Tibial artery (tissue), 4 donors: Measurements from ENCODE around the gene SNX10.

Experiments used
- DNase-seq, 2 donors: peaks; one replicate each; pipeline ENCODE4 v3.0.0-alpha.2; 2019
- H3K27ac ChIP-seq, 2 donors: fragments of 200-600 bp; sonication (generic) in 1 of 2; 1 replicate in 1 of 2; 2 replicates in 1 of 2; pipeline ENCODE4 v1.5.1; 2018 to 2019; ENCODE audit warnings: mild to moderate bottlenecking in 1 of 2
- H3K27me3 ChIP-seq, 2 donors: fragments of 200-600 bp; sonication (generic) in 1 of 2; one replicate each; pipeline versions ENCODE4 v1.5.1 to v1.6.0; 2016 to 2019
- H3K36me3 ChIP-seq, 3 donors: fragments of 200-600 bp; sonication (generic) in 2 of 3; one replicate each; pipeline ENCODE4 v1.5.1; 2016 to 2019; ENCODE audit warnings: mild to moderate bottlenecking in 2 of 3
- H3K4me1 ChIP-seq, 4 donors: fragments of 200-600 bp; sonication (generic) in 2 of 4; 1 replicate in 3 of 4; 2 replicates in 1 of 4; pipeline ENCODE4 v1.5.1; 2016 to 2019
- H3K4me3 ChIP-seq, 2 donors: fragments of 200-600 bp; sonication (generic) in 1 of 2; 1 replicate in 1 of 2; 2 replicates in 1 of 2; pipeline ENCODE4 v1.5.1; 2018 to 2019; ENCODE audit warnings: mild to moderate bottlenecking in 2 of 2
- H3K9me3 ChIP-seq, 3 donors: fragments of 200-600 bp; sonication (generic) in 1 of 3; one replicate each; pipeline ENCODE4 v1.5.1; 2016 to 2019
- intact Hi-C: fragments of 100-400 bp; cut with DNase I; formaldehyde crosslinking; loops from one replicate; pipeline ENCODE4 v1.15.0; 2023; ENCODE audit warnings: low total_unique reads
- TF ChIP-seq, protein P1 (sequence below), 2 experiments: fragments of 200-600 bp in 1 of 2; fragments of 450-650 bp in 1 of 2; IDR thresholded peaks; one replicate each; pipeline ENCODE4 v1.5.1; 2017 to 2019; ENCODE audit warnings: antibody characterized with exemption in 2 of 2, mild to moderate bottlenecking in 1 of 2, moderate library complexity in 1 of 2

Gene SNX10

DNA sequence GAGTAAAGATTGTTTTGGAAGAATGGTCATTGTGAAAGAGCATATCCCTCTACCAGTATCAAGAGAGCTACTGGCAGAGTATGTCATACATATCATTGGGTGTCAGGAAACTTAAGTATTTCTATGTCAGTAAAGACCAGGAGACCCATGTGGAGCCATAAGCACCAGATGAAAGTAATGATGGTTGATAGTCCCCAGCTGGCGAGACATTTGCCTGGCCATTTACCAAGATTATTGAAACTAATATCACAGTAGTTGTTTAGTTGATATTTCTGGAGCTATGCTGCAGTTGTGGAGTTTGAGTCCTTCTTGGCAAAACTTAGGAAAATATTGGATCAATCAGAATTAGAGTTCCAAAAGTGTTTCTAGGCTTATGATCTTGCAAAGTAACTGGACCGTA is 114.8 kb downstream of the SNX10 start:
- TF ChIP-seq, protein P1, sequence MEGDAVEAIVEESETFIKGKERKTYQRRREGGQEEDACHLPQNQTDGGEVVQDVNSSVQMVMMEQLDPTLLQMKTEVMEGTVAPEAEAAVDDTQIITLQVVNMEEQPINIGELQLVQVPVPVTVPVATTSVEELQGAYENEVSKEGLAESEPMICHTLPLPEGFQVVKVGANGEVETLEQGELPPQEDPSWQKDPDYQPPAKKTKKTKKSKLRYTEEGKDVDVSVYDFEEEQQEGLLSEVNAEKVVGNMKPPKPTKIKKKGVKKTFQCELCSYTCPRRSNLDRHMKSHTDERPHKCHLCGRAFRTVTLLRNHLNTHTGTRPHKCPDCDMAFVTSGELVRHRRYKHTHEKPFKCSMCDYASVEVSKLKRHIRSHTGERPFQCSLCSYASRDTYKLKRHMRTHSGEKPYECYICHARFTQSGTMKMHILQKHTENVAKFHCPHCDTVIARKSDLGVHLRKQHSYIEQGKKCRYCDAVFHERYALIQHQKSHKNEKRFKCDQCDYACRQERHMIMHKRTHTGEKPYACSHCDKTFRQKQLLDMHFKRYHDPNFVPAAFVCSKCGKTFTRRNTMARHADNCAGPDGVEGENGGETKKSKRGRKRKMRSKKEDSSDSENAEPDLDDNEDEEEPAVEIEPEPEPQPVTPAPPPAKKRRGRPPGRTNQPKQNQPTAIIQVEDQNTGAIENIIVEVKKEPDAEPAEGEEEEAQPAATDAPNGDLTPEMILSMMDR (IDR thresholded peaks at IDR 0.05): no peak
- Histone ChIP-seq H3K27ac (no peak overlapping the region), H3K27me3 (no peaks in the 10 kb centered on the region), H3K9me3 (no peaks in the 10 kb centered on the region), H3K36me3 (no peaks in the 10 kb centered on the region), H3K4me3 (no peak overlapping the region), H3K4me1 (no peaks in the 10 kb centered on the region)
- DNase-seq: no peak
- intact Hi-C loops: no loop called here

DNA sequence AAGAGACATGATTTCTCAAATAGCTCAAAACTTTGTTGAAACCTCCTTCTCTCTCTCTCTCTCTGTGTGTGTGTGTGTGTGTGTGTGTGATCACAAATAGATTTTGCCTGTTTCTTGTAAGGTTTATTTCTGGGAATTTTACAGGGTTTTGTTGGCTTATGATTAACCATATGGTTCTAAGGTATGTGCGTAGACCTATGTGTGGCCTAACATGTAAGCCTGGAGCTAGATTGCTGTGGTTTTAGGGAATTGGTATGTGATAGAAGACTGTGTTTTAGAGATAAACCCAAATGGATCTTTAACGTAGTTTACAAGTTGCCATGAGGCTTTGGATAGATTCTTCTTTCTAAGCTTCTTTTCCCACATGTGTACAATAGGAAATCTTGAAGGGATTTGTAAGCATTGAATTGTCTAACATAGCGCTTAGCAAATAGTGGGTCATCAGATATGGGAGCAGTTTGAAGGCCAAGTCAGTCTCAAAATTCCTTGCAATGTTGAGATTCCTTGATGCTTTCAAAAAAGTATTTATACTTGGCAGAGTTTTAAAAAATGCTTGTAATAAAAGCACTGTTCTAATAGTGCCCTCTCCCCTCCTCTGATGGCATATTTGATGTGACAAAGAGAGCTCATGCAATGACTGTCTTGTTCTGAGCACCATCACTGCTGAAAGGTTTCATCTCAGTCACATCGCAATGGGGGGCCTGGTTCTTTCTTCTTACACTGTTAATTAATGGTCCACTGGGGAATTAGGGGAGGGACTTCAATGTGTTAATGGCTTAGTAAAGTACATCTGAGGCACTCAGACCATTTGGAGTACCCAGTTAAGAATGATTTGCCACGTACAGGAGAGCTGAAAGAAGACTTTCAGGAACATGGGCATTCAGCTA is 118.2 kb downstream of the SNX10 start:
- intact Hi-C loops: no loop called here
- no peaks in the 10 kb centered on the region for H3K36me3 ChIP-seq
- TF ChIP-seq, protein P1 (IDR thresholded peaks at IDR 0.05): no peak
- no peaks in the 10 kb centered on the region for H3K27me3 ChIP-seq
- no peak overlapping the region for H3K4me3 ChIP-seq
- H3K27ac ChIP-seq: no peak overlapping the region
- H3K4me1 ChIP-seq: no peaks in the 10 kb centered on the region
- no peak for DNase-seq
- no peaks in the 10 kb centered on the region for H3K9me3 ChIP-seq

DNA sequence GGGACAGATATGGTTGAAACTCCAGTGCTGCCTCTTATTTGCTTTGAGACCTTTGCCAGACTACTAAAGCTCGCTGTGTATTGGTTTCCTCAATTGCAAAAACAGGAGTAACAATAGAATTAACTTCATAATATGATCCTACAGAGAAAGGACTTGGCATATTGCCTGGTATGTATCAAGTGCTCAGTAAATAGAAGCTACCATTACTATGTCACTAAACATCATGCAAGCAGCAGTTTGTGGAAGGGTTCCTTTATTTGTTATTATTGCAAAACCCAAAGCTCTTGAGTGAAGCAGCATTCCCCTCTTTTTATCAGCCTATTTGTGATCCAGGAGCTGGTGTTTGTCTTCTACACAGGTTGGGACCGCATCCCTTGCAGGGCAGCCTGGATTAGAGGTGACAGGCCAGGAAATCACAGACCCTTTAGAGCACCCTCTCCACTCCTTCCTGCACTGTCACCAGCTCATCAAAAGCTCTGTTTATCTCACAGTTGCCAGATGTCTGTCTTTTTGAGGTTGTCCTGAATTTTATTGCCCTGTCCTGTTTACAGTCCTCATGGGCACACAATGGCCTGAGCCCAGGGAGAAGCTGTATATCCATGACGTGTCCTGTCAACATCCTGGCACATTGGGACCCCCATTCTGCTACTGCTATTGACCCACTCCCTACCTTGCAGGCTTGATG is 121.5 kb downstream of the SNX10 start:
- TF ChIP-seq, protein P1 (IDR thresholded peaks at IDR 0.05): no peak

DNA sequence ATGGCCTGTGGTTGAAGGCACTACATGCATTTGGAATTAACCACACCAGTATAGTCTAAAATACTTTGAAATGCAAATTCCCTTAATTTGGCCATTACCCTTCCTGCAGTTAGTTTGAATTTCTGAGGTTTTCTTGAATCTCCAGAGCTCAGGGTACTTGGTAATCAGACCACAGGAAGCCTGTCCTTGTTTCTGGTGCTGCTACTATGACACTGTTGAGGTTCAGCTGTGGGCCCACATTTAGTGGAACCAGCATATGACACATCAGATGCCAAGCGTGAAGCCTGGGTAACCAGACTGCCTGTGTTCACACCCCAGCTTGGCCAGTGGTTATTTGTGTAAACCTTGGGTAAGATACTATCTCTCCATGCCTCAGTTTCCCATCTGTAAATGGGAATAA is 124.3 kb downstream of the SNX10 start:
- intact Hi-C loops: no loop called here
- H3K9me3 ChIP-seq: no peaks in the 10 kb centered on the region
- no peaks in the 10 kb centered on the region for H3K36me3 ChIP-seq
- no peaks in the 10 kb centered on the region for H3K4me1 ChIP-seq
- TF ChIP-seq, protein P1 (IDR thresholded peaks at IDR 0.05): no peak
- no peak overlapping the region for H3K4me3 ChIP-seq
- no peak for DNase-seq
- no peaks in the 10 kb centered on the region for H3K27me3 ChIP-seq
- no peak overlapping the region for H3K27ac ChIP-seq

More for the DNA sequence above, 121.5 kb downstream of the SNX10 start:
- intact Hi-C loops: no loop called here
- Histone ChIP-seq H3K27ac (no peak overlapping the region), H3K9me3 (no peaks in the 10 kb centered on the region), H3K36me3 (no peaks in the 10 kb centered on the region), H3K4me3 (no peak overlapping the region), H3K27me3 (no peaks in the 10 kb centered on the region), H3K4me1 (no peaks in the 10 kb centered on the region)
- DNase-seq: no peak

DNA sequence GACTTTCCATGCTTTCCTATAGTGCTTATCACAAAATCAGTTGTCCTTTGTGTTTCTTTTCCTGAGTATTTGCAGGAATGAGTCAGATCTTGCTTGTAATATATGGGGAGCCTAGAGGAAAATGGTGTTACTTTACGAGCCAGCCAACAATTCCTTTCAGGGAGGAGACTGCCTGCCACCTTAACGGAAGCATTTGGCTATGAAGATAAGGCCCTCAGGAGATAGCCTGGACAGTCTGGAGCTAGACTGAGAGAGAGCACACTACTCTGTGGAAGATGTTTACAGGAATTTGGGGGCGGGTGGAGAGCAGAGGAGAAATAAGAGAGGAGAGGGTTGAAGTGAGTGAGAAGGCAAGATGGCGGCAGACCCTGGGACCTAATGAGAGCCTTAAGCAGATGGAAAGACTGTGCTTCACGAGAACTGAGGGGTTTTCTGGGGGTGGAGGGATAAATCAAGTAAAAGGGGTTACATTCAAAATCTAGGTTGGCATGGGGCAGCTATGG is 126.3 kb downstream of the SNX10 start:
- intact Hi-C loops: no loop called here
- no peak for DNase-seq
- Histone ChIP-seq H3K27me3 (no peaks in the 10 kb centered on the region), H3K36me3 (no peaks in the 10 kb centered on the region), H3K9me3 (no peaks in the 10 kb centered on the region), H3K27ac (no peak overlapping the region), H3K4me1 (no peaks in the 10 kb centered on the region), H3K4me3 (no peak overlapping the region)
- TF ChIP-seq, protein P1 (IDR thresholded peaks at IDR 0.05): no peak
